CD4-positive, alpha-beta T cell (primary cell): ENCODE results near the gene ENDOG. TPM values are rescaled to one million over a fixed set of nuclear protein-coding genes. Genes with fewer than 3 reads are reported as not detected.
"Not testable (repeated sequence)": the region's sequence is repeated elsewhere in the genome, so short reads cannot be mapped to it uniquely, and the experiment has no call there.

Source experiments
- ATAC-seq: fragments of 200-7000 bp; cut with Tn5 transposase; one replicate; pipeline ENCODE4 v1.10.0; 2022; ENCODE audit warnings: mild to moderate bottlenecking; ENCODE audit not compliant: poor library complexity
- CTCF ChIA-PET: fragments of 350-600 bp; sonication (Branson Sonifier 250); formaldehyde crosslinking; loops from one replicate; lab custom pipeline; 2021; ENCODE audit warnings: antibody characterized with exemption, inconsistent platforms; lab: Charles Lee
- POLR2A ChIA-PET: fragments of 350-600 bp; sonication (Branson Sonifier 250); formaldehyde crosslinking; loops from one replicate; lab custom pipeline; 2021; ENCODE audit warnings: antibody characterized with exemption, inconsistent platforms; lab: Charles Lee
- DNase-seq, 14 experiments: peaks; one replicate each; pipeline ENCODE4 v3.0.0-alpha.2; 2013 to 2020; ENCODE audit warnings: mixed read lengths in 2 of 14
- H3K27ac ChIP-seq, 2 donors: one replicate each; pipeline versions ENCODE4 v1.5.1 to v1.7.0; 2013; ENCODE audit warnings: low read length in 2 of 2, low read depth in 1 of 2, mild to moderate bottlenecking in 1 of 2
- H3K27me3 ChIP-seq, 2 experiments: 1 replicate in 1 of 2; 2 replicates in 1 of 2; pipeline versions ENCODE4 v1.6.1 to v1.7.0; 2013; ENCODE audit warnings: low read length in 2 of 2, control low read depth in 1 of 2, mild to moderate bottlenecking in 1 of 2, moderate library complexity in 1 of 2; ENCODE audit not compliant: insufficient read depth in 2 of 2, control insufficient read depth in 1 of 2
- H3K36me3 ChIP-seq: one replicate; pipeline ENCODE4 v1.6.1; 2013; ENCODE audit warnings: low read length, control low read depth; ENCODE audit not compliant: insufficient read depth
- H3K4me1 ChIP-seq: one replicate; pipeline ENCODE4 v1.6.1; 2013; ENCODE audit warnings: low read length, control low read depth; ENCODE audit not compliant: insufficient read depth
- H3K4me3 ChIP-seq: one replicate; pipeline ENCODE4 v1.5.1; 2013; ENCODE audit warnings: mild to moderate bottlenecking, low read length, moderate library complexity
- H3K9me3 ChIP-seq, 2 experiments: 1 replicate in 1 of 2; 2 replicates in 1 of 2; pipeline versions ENCODE4 v1.6.1 to v1.7.0; 2013; ENCODE audit warnings: low read length in 2 of 2, mild to moderate bottlenecking in 2 of 2, control low read depth in 1 of 2, moderate library complexity in 1 of 2; ENCODE audit not compliant: control insufficient read depth in 1 of 2, insufficient read depth in 1 of 2
- H3K27ac Mint-ChIP-seq: one replicate; pipeline ENCODE4 v1.8.0; 2020; ENCODE audit warnings: mixed read lengths
- H3K27me3 Mint-ChIP-seq: one replicate; pipeline ENCODE4 v1.8.0; 2021; ENCODE audit warnings: mixed read lengths
- H3K36me3 Mint-ChIP-seq: one replicate; pipeline ENCODE4 v1.8.0; 2021; ENCODE audit warnings: low read depth, mixed read lengths
- H3K4me1 Mint-ChIP-seq: one replicate; pipeline ENCODE4 v1.8.0; 2021; ENCODE audit warnings: low read depth, mixed read lengths
- H3K4me3 Mint-ChIP-seq: one replicate; pipeline ENCODE4 v1.8.0; 2020; ENCODE audit warnings: mild to moderate bottlenecking, mixed read lengths
- H3K9me3 Mint-ChIP-seq: one replicate; pipeline ENCODE4 v1.8.0; 2020; ENCODE audit warnings: mixed read lengths
- CTCF ChIP-seq: fragments of 200-600 bp; IDR thresholded peaks from one replicate; pipeline ENCODE4 v1.8.0; 2022; ENCODE audit warnings: antibody characterized with exemption, mild to moderate bottlenecking
- intact Hi-C, 2 experiments: fragments of 100-400 bp; cut with DNase I in 1 of 2; cut with micrococcal nuclease in 1 of 2; formaldehyde crosslinking; loops; one replicate each; pipeline versions ENCODE4 v1.15.1 to v1.9.0; 2023 to 2025; cut with DNase I, micrococcal nuclease
- total RNA-seq, 174 experiments: library from RNA in 2 of 174; stranded (reverse) in 2 of 174; gene quantifications; one replicate each; pipeline ENCODE4 v1.2.3 and lab custom pipeline; 2021 to 2026

The ENDOG gene
- total RNA-seq, 2 experiments from 2014 or later, result 3.2 to 3.7 TPM

DNA sequence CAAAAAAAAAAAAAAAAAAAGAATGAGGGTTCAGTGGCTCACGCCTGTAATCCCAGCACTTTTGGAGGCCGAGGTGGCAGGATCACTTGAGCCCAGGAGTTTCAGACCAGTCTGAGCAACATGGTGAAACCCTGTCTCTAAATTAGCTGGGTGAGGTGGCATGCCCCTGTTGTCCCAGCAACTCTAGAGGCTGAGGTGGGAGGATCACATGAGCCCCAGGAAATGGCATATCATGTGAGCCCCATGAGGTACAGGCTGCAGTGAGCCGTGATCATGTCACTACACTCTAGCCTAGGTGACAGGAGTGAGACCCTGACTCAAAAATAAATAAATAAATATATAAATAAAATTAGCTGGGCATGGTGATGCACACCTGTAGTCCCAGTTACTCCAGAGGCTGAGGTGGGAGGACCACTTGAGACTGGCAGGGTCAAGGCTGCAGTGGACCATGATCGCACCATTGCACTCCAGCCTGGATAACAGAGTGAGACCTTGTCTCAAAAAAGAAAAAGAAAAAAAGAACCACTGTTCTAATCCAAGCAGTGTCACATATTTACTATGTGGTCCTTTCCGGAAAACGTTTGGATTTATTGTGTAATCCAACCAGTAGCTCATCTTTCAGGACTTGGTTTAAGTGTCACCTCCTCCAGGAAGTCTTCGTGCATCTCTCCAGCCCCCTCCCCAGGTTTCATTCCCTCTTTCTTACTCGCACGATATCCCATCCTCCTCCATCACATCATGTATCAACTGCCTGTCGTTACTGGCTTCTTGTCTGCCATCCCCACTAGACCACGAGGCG lies 23.6 kb downstream of the ENDOG start:
- Mint-ChIP-seq H3K36me3 (peaks cover 18% of the 10 kb centered on the region), H3K27me3 (no peaks in the 10 kb centered on the region), H3K9me3 (no peaks in the 10 kb centered on the region), H3K4me1 (no peaks in the 10 kb centered on the region), H3K4me3 (no peak overlapping the region), H3K27ac (no peak overlapping the region)
- Histone ChIP-seq H3K27ac (no peak overlapping the region), H3K4me1 (no peaks in the 10 kb centered on the region), H3K36me3 (peaks cover 26% of the 10 kb centered on the region), H3K9me3 (no peaks in the 10 kb centered on the region), H3K27me3 (no peaks in the 10 kb centered on the region), H3K4me3 (no peak overlapping the region)
- CTCF ChIA-PET, result no interaction called here
- DNase-seq (no peak), ATAC-seq (no peak)
- no peak for TF ChIP-seq CTCF
- intact Hi-C loops, result no loop called here
- POLR2A ChIA-PET, result no interaction called here

GRCh38 chr9:128843171-128843570 lies 24.9 kb downstream of the ENDOG start:
- H3K4me3 ChIP-seq, intact Hi-C loops, H3K4me1 ChIP-seq, H3K27ac Mint-ChIP-seq, H3K4me1 Mint-ChIP-seq, H3K9me3 Mint-ChIP-seq, ATAC-seq, DNase-seq, H3K27me3 ChIP-seq, H3K4me3 Mint-ChIP-seq, H3K27me3 Mint-ChIP-seq, H3K27ac ChIP-seq, POLR2A ChIA-PET, H3K9me3 ChIP-seq: not testable (repeated sequence)
- H3K36me3 ChIP-seq, result peaks cover 16% of the 10 kb centered on the region
- H3K36me3 Mint-ChIP-seq, result peaks cover 21% of the 10 kb centered on the region
- CTCF ChIA-PET, result interaction anchor here (0.7 kb wide), 1 partner anchor 164 kb away, joined by 3 read pairs; no protein-coding TSS in a partner anchor

DNA sequence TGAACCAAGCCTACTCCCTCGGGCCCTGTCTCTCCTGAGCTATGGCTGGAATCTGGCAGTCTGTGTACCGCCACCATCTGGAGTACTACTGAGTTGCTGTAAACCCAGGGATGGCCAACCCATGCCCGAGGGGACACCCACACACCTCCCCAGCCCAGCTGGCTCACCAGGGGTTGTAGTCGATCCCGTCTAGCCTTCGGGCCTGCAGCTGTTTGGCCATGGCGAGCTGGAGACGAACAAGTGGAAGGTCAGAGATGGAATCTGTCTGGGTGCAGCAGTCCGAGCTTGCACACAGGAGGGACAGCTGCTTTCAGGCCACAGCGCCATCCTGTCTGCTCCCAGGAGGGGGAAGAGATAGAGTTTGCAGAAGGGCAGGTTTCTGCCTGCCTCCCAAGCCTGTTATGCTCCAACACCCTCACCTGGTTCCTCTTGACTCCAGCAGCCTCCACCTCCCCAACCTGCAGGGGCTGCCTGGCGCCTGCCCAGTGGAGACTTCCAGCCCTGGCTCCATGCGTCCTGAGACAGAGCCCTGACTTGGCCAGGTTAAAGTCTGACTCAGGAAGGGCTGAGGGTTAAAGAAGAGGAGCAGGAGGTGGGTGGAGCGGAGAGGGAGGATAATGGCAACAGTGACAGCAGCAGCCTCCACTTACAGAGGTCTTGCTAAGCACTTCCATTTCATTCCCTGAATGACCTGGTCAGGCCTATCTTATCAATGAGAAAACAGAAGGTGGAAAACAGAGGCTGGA lies 27.1 kb downstream of the ENDOG start:
- TF ChIP-seq CTCF, result no peak

More for the DNA sequence above, 27.1 kb downstream of the ENDOG start:
- ATAC-seq (no peak), DNase-seq (no peak)
- peaks cover 24% of the 10 kb centered on the region for H3K36me3 Mint-ChIP-seq
- POLR2A ChIA-PET, result interaction anchor here (1.0 kb wide), 2 partner anchors 27 to 293 kb away, joined by 3 to 6 read pairs; partner anchors contain the start of genes ENDOG and SPTAN1
- no peaks in the 10 kb centered on the region for H3K27me3 Mint-ChIP-seq
- H3K36me3 ChIP-seq, result peaks cover 15% of the 10 kb centered on the region
- H3K27me3 ChIP-seq, result no peaks in the 10 kb centered on the region
- H3K27ac ChIP-seq, result no peak overlapping the region
- peaks cover 0 to 8% of the 10 kb centered on the region in 2 experiments for H3K9me3 ChIP-seq
- intact Hi-C loops, result no loop called here
- H3K4me3 Mint-ChIP-seq, result no peak overlapping the region
- no peaks in the 10 kb centered on the region for H3K4me1 ChIP-seq
- H3K4me1 Mint-ChIP-seq, result no peaks in the 10 kb centered on the region
- no peaks in the 10 kb centered on the region for H3K9me3 Mint-ChIP-seq
- H3K27ac Mint-ChIP-seq, result no peak overlapping the region
- no peak overlapping the region for H3K4me3 ChIP-seq
- CTCF ChIA-PET, result no interaction called here
